Measurements from ENCODE around the gene SETD7.
"Not testable (repeated sequence)": the region's sequence is repeated elsewhere in the genome, so short reads cannot be mapped to it uniquely, and the experiment has no call there.

DNA sequence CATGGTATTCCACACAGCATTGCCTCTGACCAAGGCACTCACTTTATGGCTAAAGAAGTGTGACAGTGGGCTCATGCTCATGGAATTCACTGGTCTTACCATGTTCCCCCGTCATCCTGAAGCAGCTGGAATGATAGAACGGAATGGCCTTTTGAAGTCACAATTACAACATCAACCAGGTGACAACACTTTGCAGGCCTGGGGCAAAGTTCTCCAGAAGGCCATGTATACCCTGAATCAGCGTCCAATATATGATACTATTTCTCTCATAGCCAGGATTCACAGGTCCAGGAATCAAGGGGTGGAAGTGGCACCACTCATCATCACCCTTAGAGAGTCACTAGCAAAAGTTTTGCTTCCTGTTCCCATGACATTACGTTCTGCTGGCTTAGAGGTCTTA, 108.9 kb downstream of the SETD7 start:
- TF ChIP-seq, protein P1, sequence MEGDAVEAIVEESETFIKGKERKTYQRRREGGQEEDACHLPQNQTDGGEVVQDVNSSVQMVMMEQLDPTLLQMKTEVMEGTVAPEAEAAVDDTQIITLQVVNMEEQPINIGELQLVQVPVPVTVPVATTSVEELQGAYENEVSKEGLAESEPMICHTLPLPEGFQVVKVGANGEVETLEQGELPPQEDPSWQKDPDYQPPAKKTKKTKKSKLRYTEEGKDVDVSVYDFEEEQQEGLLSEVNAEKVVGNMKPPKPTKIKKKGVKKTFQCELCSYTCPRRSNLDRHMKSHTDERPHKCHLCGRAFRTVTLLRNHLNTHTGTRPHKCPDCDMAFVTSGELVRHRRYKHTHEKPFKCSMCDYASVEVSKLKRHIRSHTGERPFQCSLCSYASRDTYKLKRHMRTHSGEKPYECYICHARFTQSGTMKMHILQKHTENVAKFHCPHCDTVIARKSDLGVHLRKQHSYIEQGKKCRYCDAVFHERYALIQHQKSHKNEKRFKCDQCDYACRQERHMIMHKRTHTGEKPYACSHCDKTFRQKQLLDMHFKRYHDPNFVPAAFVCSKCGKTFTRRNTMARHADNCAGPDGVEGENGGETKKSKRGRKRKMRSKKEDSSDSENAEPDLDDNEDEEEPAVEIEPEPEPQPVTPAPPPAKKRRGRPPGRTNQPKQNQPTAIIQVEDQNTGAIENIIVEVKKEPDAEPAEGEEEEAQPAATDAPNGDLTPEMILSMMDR (IDR thresholded peaks at IDR 0.05; ENCODE audit: poor library complexity, severe bottlenecking) = not testable (repeated sequence)
- not testable (repeated sequence) for TF ChIP-seq POLR2AphosphoS5 (IDR thresholded peaks at IDR 0.05)
